ENCODE results near the gene C16orf86.

Gene C16orf86

DNA sequence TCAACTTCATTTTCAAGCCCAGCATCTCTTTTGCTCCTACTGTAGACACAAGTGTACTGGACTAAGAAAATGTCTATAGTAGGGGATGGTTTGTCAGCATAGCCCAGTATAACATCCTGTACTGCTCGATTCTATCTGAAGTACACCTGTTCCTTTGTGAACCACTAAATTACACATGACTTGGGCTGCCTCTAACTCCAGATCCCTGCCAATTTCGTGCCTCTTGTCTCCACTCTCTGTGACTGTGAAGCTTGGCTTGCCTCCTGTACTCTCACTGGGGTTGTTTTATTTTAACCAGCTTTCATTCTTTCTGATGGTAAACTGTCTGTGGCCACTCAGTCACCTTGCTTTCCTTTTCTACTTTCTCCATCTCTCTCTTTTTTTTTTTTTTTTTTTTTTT is 28.0 kb downstream of the C16orf86 start:
- no peak for DNase-seq (ENCODE audit: low read depth)

DNA sequence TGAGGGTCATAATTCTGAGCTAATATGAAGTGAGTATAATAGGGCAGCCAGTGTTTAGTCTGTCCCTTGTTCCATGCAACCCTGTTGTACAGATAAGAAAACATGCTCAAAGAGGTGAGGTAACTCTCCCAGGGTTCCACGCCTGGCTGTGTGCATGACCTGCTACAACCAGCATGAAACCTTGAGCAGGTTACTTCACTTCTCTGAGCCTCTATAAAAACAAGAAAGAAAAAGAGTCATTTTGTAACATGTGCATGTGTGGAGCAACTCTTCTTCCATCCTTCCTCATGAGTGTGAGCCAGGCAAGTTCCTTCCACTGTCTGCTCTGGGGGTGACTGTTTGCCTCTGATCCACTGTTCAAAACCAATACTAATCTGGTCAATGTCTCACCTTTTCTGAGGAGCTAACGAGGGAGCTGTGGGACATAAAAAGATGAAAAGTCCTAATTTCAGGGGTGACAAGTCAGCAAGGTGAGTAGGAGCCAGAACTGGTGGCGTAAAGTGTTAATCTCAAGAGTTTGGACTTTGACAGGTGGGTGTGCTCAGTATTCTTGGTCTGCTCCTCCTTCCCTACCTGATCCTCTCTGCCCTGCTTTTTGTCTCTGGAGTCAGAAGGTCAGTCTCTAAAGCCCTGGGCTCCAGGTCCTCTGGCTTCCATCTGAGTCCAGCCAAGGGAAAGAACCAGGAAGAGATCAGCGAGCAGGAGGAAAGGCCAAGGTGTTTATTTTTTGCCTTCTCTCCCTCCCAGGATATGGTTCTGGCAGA is 31.0 kb downstream of the C16orf86 start:
- no peak for DNase-seq (ENCODE audit: low read depth)

DNA sequence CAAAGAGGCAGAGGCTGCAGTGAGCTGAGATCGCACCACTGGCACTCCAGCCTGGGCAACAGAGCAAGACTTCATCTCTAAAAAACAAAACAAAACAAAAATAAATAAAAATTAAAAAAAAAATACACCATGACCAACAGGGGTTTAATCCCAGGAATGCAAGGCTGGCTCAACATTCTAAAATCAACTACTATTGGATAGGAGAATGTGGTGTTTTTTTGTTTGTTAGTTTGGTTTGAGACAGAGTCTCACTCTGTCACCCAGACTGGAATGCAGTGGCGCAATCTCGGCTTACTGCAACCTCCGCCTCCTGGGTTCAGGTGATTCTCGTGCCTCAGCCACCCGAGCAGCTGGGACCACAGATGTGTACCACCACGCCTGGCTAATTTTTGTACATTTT is 32.7 kb downstream of the C16orf86 start:
- no peak for DNase-seq (ENCODE audit: low read depth)

DNA sequence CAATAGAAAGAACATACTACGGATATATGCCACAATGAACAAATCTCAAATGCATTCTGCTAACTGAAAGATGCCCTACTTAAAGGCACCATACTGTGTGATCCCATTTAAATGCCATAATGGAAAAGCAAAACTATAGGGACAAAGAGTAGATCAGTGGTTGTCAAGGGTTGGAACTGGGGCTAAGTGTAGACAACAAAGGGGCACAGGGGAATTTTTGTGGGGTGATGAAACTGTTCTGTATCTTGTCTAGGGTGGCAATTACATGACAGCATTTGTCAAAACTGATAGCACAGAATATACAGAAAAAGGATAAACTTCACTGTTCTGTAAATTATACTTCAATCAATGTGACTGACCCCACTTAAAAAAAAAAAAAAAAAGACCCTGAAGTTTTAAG is 34.8 kb downstream of the C16orf86 start:
- DNase-seq (ENCODE audit: low read depth), result no peak

DNA sequence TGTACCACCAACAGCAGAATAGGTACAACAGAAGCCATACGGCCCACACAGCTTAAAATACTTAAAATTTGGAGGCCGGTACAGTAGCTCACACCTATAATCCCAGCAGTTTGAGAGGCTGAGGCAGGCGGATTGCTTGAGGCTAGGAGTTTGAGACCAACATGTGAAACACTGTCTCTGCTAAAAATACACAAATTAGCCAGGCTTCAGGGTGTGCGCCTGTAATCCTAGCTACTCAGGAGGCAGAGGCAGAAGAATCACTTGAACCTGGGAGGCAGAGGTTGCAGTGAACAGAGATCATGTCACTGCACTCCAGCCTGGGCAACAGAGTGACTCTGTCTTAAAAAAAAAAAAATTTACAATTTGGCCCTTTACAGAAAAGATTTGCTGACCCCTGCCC is 35.5 kb downstream of the C16orf86 start:
- DNase-seq (ENCODE audit: low read depth), result no peak

DNA sequence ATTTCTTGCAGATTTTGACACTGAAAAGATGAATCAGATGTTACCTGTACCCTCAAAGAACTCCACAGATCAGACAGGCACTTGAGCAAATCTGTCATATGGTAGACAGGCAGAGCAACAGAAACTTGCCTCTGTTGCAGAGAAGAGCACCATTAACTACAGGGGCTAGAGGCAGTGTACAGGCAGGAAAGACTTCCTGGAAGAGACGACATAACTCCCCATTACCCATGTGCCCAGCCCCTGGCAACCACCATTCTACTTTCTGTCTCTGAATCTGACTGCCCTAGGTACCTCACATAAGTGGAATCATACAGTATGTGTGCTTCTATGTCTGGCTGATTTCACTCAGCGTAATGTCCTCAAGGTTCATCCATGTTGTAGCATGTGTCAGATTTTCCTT is 37.0 kb downstream of the C16orf86 start:
- DNase-seq (ENCODE audit: low read depth), result no peak

DNA sequence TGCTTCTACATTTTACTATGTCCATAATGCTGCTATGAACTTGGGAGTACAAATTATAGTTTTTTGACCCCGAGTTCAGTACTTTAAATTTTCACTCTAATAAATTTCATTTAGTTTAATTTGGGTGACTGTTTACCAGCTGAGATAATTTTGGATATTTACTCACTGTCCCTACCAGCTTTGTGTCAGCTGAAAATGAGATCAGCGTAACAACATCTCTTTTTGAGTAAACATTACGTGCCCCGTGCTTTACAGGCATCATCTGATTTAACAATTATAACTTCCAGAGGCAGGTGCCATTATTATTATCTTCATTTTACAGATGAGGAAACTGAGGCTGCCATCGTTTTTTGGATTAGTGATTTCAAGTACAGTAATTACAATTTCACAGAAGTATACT is 37.5 kb downstream of the C16orf86 start:
- DNase-seq (ENCODE audit: low read depth), result no peak

DNA sequence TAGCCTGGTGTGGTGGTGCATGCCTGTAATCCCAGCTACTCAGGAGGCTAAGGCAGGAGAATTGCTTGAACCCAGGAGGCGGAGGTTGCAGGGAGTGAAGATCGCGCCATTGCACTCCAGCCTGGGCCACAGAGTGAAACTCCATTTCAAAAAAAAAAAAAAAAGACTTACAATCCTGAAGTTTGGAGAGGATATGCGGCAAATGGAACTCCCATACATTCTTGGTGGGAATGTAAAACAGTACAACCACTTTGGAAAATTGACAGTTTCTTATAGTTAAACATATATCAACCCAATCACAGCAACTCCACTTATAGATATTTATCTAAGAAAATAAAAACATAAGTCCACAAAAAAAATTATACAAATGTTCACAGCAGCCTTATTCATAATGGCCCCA is 40.6 kb downstream of the C16orf86 start:
- no peak for DNase-seq (ENCODE audit: low read depth)

DNA sequence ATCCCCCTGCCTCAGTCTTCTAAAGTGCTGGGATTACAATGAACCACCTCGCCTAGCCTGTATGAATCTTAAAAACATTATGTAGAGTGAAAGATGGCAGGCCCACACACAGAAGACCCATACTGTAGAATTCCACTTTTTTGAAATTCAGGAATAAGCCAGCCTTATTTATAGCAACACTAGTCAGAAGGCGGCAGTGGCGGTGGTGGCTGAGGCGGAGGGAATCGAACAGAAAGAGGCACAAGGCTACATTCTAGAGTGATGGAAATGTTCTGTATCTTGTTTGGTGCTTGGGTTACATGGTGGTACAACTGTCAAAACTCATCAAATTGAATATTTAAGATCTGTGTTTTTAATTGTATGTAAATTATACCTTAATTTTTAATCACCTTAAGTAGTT is 41.2 kb downstream of the C16orf86 start:
- DNase-seq (ENCODE audit: low read depth), result no peak

DNA sequence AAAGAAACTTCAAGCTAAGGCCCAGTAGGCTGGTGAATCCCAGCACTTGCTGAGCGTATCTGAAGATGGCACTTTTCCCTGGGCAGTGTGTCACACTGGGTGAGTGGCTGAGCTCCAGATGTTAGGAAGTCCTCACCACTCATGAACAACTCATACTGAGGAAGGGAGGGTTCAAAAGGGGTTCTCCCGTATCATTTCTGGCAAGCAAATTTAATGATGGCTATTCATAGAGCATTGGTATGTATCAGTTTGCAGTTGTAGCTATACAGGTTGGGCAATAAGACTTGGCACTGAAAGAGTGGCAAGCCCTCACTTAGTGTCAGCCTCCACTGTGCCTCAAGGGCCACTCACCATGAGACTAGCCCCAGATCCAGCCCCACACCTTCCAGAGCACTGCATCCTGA is 41.8 kb downstream of the C16orf86 start:
- DNase-seq (ENCODE audit: low read depth), result no peak

DNA sequence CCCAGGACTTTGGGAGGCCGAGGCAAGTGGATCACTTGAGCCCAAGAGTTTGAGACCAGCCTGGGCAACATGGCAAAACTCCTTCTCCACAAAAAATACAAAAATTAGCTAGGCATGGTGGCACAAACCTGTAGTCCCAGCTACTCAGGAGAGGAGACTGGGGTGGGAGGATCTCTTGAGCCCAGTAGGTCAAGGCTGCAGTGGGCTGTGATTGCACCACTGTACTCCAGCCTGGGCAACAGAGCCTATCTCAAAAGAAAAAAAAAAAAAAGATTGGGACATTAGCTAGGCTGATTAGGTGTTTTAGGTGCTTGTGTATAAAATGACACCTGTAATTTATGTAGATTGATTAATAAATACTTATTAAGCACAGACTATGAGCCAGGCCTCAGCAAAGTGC is 42.4 kb downstream of the C16orf86 start:
- no peak for DNase-seq (ENCODE audit: low read depth)

DNA sequence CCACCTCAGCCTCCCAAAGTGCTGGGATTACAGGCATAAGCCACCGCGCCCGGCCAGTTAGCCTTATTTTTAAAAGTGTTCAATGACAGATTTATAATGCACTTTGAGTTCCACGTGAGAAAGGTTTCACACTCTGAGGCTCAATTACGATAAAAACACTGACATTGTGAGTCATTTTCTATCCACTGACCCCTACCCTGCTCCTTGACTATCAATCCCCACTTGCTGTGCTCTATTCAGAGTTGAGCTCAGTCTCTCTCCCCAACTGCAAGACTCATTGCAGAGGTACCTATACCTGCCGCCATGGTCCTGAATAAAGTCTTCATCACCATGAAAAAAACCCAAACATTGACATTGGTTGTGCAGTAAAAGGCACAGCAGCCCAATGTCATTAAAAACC is 44.0 kb downstream of the C16orf86 start:
- no peak for DNase-seq (ENCODE audit: low read depth)

DNA sequence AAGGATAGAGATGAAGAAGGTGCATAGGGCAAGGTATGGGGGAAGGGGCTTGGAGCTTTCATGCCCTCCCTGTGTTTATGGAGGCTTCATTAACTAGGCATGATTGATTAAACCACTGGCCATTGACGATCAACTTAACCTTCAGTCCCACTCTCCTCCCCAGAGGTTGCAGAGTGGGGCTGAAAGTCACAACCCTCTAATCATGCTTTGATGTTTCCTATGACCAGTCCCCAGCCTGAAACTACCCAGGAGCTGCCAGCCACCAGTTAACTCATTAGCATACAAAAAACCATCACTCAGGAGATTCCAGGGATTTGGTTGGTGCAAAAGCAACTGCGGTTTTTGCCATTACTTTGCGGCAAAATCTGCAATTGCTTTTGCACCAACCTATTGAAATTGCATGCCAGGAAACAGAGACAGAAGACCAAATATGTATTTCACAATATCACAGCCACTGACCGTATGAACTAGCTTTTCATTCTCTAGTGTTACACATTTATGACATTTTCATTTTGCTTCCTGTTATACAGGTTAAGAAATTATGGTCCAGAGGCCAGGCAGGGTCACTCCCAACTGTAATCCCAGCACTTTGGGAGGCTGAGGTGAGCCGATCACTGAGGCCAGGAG is 47.1 kb downstream of the C16orf86 start:
- no peak for DNase-seq (ENCODE audit: low read depth)

DNA sequence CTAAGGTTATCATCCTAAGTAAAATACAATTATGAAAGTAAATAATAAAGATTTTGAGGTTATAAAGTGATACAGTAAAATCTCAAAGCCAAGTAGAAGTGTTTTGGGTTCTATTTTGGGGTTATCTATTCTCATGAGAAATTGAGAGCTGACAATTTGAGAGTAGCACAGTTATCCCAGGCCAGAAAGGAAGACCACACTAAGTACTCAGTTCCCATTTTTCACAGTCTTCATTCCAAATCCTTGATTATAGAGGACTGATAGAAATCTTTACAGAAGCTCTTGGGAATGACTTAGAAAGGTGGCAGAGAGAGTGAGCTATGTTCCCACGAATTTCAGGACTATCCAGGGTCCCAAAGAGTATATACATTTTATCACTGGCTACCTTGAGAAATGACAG is 47.9 kb downstream of the C16orf86 start:
- DNase-seq (ENCODE audit: low read depth), result no peak

DNA sequence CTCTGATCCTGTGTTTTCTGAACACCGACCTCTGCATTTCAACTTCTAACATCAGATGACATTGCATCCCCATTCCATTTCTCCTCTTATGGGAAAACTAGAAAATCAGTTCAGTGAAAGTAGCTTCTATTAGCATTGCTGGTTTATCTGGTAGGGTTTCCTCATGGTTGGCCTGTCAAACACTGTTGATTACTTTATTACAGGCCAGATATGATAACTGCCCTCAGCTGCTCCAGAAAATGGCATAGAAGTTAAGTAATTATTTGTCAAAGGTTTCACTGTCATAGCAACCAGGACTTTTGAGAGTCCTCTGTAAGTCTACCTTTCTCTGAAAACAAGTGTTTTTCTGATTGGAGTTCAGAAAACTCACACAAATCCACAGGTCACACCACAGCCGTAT is 49.5 kb downstream of the C16orf86 start:
- DNase-seq (ENCODE audit: low read depth), result no peak
